GM18517 (cell line): ENCODE data around the gene UNC5C.

ENCODE experiments used
- ATAC-seq: cut with Tn5 transposase; IDR thresholded peaks from one replicate; pipeline ENCODE4 v1.9.1; 2021; ENCODE audit warnings: mild to moderate bottlenecking, moderate library complexity; ENCODE audit not compliant: unreplicated experiment

The UNC5C gene

GRCh38 chr4:95232358-95233156, 316.2 kb downstream of the UNC5C start:
- no peak for ATAC-seq

GRCh38 chr4:95231681-95232080, 317.1 kb downstream of the UNC5C start:
- no peak for ATAC-seq

GRCh38 chr4:95225849-95226248, 322.9 kb downstream of the UNC5C start:
- ATAC-seq, result no peak

GRCh38 chr4:95224402-95224801, 324.4 kb downstream of the UNC5C start:
- no peak for ATAC-seq

GRCh38 chr4:95220205-95221175, 328.3 kb downstream of the UNC5C start:
- ATAC-seq, result no peak

GRCh38 chr4:95219109-95219508, 329.7 kb downstream of the UNC5C start:
- no peak for ATAC-seq

GRCh38 chr4:95217197-95217596, 331.6 kb downstream of the UNC5C start:
- no peak for ATAC-seq

GRCh38 chr4:95216636-95217035, 332.1 kb downstream of the UNC5C start:
- ATAC-seq, result no peak

GRCh38 chr4:95215991-95216605, 332.7 kb downstream of the UNC5C start:
- no peak for ATAC-seq

- no peak for ATAC-seq
Observed at GRCh38 chr4:95215043-95215442, 333.7 kb downstream of the UNC5C start.

GRCh38 chr4:95214408-95214807, 334.4 kb downstream of the UNC5C start:
- ATAC-seq, result no peak

- no peak for ATAC-seq
Observed at GRCh38 chr4:95213366-95213765, 335.4 kb downstream of the UNC5C start.

GRCh38 chr4:95212692-95213091, 336.1 kb downstream of the UNC5C start:
- ATAC-seq, result no peak

GRCh38 chr4:95209927-95210326, 338.8 kb downstream of the UNC5C start:
- ATAC-seq, result no peak

GRCh38 chr4:95204873-95205272, 343.9 kb downstream of the UNC5C start:
- no peak for ATAC-seq

- ATAC-seq, result no peak
Observed at GRCh38 chr4:95204267-95204844, 344.4 kb downstream of the UNC5C start.

GRCh38 chr4:95198961-95199360, 349.8 kb downstream of the UNC5C start:
- ATAC-seq, result no peak

GRCh38 chr4:95197353-95197752, 351.4 kb downstream of the UNC5C start:
- no peak for ATAC-seq

- ATAC-seq, result no peak
Observed at GRCh38 chr4:95193391-95194224, 355.2 kb downstream of the UNC5C start.

GRCh38 chr4:95191537-95191936, 357.2 kb downstream of the UNC5C start:
- no peak for ATAC-seq
